GM12878 (cell line): ENCODE results near the gene RALGPS1. TPM values are rescaled to one million over a fixed set of nuclear protein-coding genes. Genes with fewer than 3 reads are reported as not detected.

Experiments used
- ATAC-seq: fragments of 200-7000 bp; cut with Tn5 transposase; 3 replicates; pipeline ENCODE4 v1.9.1; 2020; ENCODE audit warnings: mild to moderate bottlenecking, moderate library complexity
- BruUV-seq: library from RNA; stranded (reverse); fragments of 400-500 nt; replicated peaks from 2 replicates; lab custom pipeline; 2021; lab: Mats Ljungman, UMichigan
- CTCF ChIA-PET: fragments of 300-600 bp; sonication (Branson Sonifier 250); formaldehyde crosslinking; extraction: SDS; loops from one replicate; lab custom pipeline; 2021; ENCODE audit warnings: inconsistent platforms; lab: Yijun Ruan, JAX
- POLR2A ChIA-PET: fragments of 350-600 bp; formaldehyde crosslinking; extraction: SDS; loops from one replicate; lab custom pipeline; 2021; ENCODE audit warnings: inconsistent platforms; lab: Charles Lee
- RAD21 ChIA-PET: fragments of 300-600 bp; sonication (Branson Sonifier 250); formaldehyde crosslinking; loops from one replicate; lab custom pipeline; 2023; ENCODE audit warnings: antibody characterized with exemption; ENCODE audit not compliant: unreplicated experiment; lab: Charles Lee
- SMC1A ChIA-PET: fragments of 300-600 bp; sonication (Branson Sonifier 250); formaldehyde crosslinking; loops from one replicate; lab custom pipeline; 2023; ENCODE audit not compliant: unreplicated experiment, uncharacterized antibody; lab: Charles Lee
- DNase-seq: peaks from one replicate; pipeline ENCODE4 v3.0.0-alpha.2; 2011; ENCODE audit warnings: low read depth, low spot score
- FAIRE-seq: peaks from 3 replicates; lab custom pipeline; 2011; peaks lifted over from hg19 to GRCh38; lab: Jason Lieb, UNC
- H2AFZ ChIP-seq: 2 replicates; pipeline ENCODE4 v1.6.0; 2011; ENCODE audit warnings: low read depth, low read length, control low read depth; ENCODE audit not compliant: control insufficient read depth
- H3K27ac ChIP-seq: 2 replicates; pipeline ENCODE4 v1.5.1; 2011; ENCODE audit warnings: control low read depth; ENCODE audit not compliant: control insufficient read depth, insufficient read depth
- H3K27me3 ChIP-seq, 2 experiments: replicated peaks in 1 of 2; 2 replicates each; pipeline versions ENCODE4 v1.6.0 to v1.6.1; 2011; ENCODE audit warnings: low read length in 1 of 2; ENCODE audit not compliant: control insufficient read depth in 2 of 2, insufficient read depth in 2 of 2
- H3K36me3 ChIP-seq, 2 experiments: 2 replicates each; pipeline ENCODE4 v1.5.1; 2011; ENCODE audit warnings: low read length in 1 of 2; ENCODE audit not compliant: control insufficient read depth in 2 of 2, insufficient read depth in 2 of 2
- H3K4me1 ChIP-seq: 2 replicates; pipeline ENCODE4 v1.6.1; 2011; ENCODE audit warnings: mild to moderate bottlenecking, low read length, moderate library complexity, mixed read lengths; ENCODE audit not compliant: control insufficient read depth, insufficient read depth
- H3K4me2 ChIP-seq: 2 replicates; pipeline ENCODE4 v1.6.0; 2011; ENCODE audit warnings: control low read depth; ENCODE audit not compliant: control insufficient read depth, insufficient read depth
- H3K4me3 ChIP-seq: fragments of 200-600 bp; sonication (generic); 2 replicates; pipeline ENCODE4 v1.5.1; 2016
- H3K79me2 ChIP-seq: 2 replicates; pipeline ENCODE4 v1.6.0; 2011; ENCODE audit warnings: low read length; ENCODE audit not compliant: control insufficient read depth, insufficient read depth
- H3K9ac ChIP-seq: 2 replicates; pipeline ENCODE4 v1.8.0; 2011; ENCODE audit warnings: low read length, control low read depth, mixed read lengths; ENCODE audit not compliant: control insufficient read depth, insufficient read depth
- H3K9me3 ChIP-seq: replicated peaks from 3 replicates; pipeline ENCODE4 v1.5.1; 2011; ENCODE audit warnings: mild to moderate bottlenecking, low read length; ENCODE audit not compliant: control insufficient read depth, insufficient read depth
- H4K20me1 ChIP-seq: 2 replicates; pipeline ENCODE4 v1.6.0; 2011; ENCODE audit not compliant: control insufficient read depth, insufficient read depth
- E4F1 ChIP-seq: fragments of 450-650 bp; IDR thresholded peaks from 2 replicates; pipeline ENCODE4 v1.6.1; 2018; ENCODE audit warnings: borderline replicate concordance, mild to moderate bottlenecking; ENCODE audit not compliant: partially characterized antibody
- EED ChIP-seq: sonication (generic); IDR thresholded peaks from 2 replicates; pipeline ENCODE4 v1.6.1; 2016; ENCODE audit warnings: antibody characterized with exemption, low read depth
- GABPA ChIP-seq: IDR thresholded peaks from 2 replicates; pipeline ENCODE4 v1.6.1; 2014; ENCODE audit warnings: antibody characterized with exemption, low read depth, mild to moderate bottlenecking, inconsistent platforms
- KAT2A ChIP-seq: conservative IDR thresholded peaks from 2 replicates; pipeline ENCODE4 v1.6.1; 2011; ENCODE audit warnings: low read depth, low read length; ENCODE audit not compliant: control insufficient read depth
- MYB ChIP-seq: fragments of 150-350 bp; IDR thresholded peaks from 2 replicates; pipeline ENCODE4 v1.6.1; 2014; ENCODE audit warnings: mild to moderate bottlenecking, low read depth, low read length, borderline replicate concordance
- POLR2A ChIP-seq: IDR thresholded peaks from 2 replicates; pipeline ENCODE4 v1.6.1; 2011; ENCODE audit warnings: low read depth, mild to moderate bottlenecking, low read length
- WRNIP1 ChIP-seq: IDR thresholded peaks from 2 replicates; pipeline ENCODE4 v1.6.1; 2011; ENCODE audit warnings: low read depth, low read length, improper control_type of control experiment, borderline replicate concordance
- WGBS: methylation state at CpG from one replicate; pipeline ENCODE4 v1.1.6; 2016; ENCODE audit warnings: low lambda C conversion rate; ENCODE audit not compliant: insufficient replicate concordance, insufficient coverage; ENCODE audit errors: missing lambda C conversion rate; 5-methylcytosine and 5-hydroxymethylcytosine counted together
- in situ Hi-C: fragments of 300-500 bp; cut with MboI; formaldehyde crosslinking; loops from 9 replicates; pipeline ENCODE4 v1.14.3; 2018; ENCODE audit warnings: mixed read lengths
- intact Hi-C: fragments of 100-400 bp; cut with micrococcal nuclease; formaldehyde crosslinking; loops from one replicate; pipeline ENCODE4 v1.14.2; 2022; ENCODE audit not compliant: unreplicated experiment
- polyA plus RNA-seq, 11 experiments: library from polyadenylated mRNA; depleted of rRNA in 4 of 11; unstranded in 6 of 11; stranded (reverse) in 5 of 11; fragments of >200 nt; fragmentation: Nextera tagmentation in 4 of 11; fragmentation: Illumina TruSeq in 1 of 11; extraction: Ambion mirVana in 4 of 11; extraction: Trizol in 1 of 11; gene quantifications; 1 replicate in 1 of 11; 2 replicates in 10 of 11; pipeline versions ENCODE4 v1.2.1 to v1.2.3, GENCODE V29; 2011 to 2016; ENCODE audit warnings: inconsistent platforms in 2 of 11, missing spikeins in 2 of 11, low read depth in 1 of 11
- total RNA-seq, 4 experiments: library from RNA; depleted of rRNA in 3 of 4; stranded (reverse); fragments of >200 nt in 3 of 4; fragmentation: Illumina TruSeq in 1 of 4; extraction: Trizol in 1 of 4; gene quantifications; 2 replicates each; pipeline versions ENCODE4 v1.2.1 to v1.2.3, GENCODE V29; 2013 to 2021

Gene RALGPS1
- total and polyA plus RNA-seq, 10 of the 15 experiments (the other 5 are each of a cell fraction or from before 2014, with no cell fraction given), result 0.13 to 5.6 (median 2.7) TPM

GRCh38 chr9:127163409-127163808 lies 248.8 kb downstream of the RALGPS1 start (continued):
- TF ChIP-seq EED, result peak; percentile 32; the same call in 1 of the 2 replicates

GRCh38 chr9:127165116-127165515 lies 250.5 kb downstream of the RALGPS1 start:
- H3K79me2 ChIP-seq, result no peaks in the 10 kb centered on the region
- 79% methylated on average over 4 of the region's 4 CpGs for WGBS
- no peak overlapping the region for H3K9ac ChIP-seq
- in situ Hi-C loops (no loop called here), intact Hi-C loops (loop anchor here (5.0 kb wide), 2 partner anchors 48 to 178 kb away; no protein-coding TSS in a partner anchor)
- ATAC-seq, result no peak
- ChIA-PET RAD21 (interaction anchor here (1.0 to 16.8 kb wide), 15 partner anchors 10 to 232 kb away, joined by 3 to 515 read pairs (median 30); partner anchors contain the start of genes ANGPTL2 and SLC2A8), SMC1A (interaction anchor here (0.8 to 28.4 kb wide), 19 partner anchors 11 to 224 kb away, joined by 3 to 812 read pairs (median 10); no protein-coding TSS in a partner anchor), POLR2A (interaction anchor here (0.7 to 12.4 kb wide), 7 partner anchors 10 to 201 kb away, joined by 5 to 270 read pairs (median 23); no protein-coding TSS in a partner anchor)
- H4K20me1 ChIP-seq, result no peaks in the 10 kb centered on the region
- H3K27ac ChIP-seq, result no peak overlapping the region
- H3K27me3 ChIP-seq, result no peaks in the 10 kb centered on the region
- no peak overlapping the region for H2AFZ ChIP-seq
- H3K36me3 ChIP-seq, result no peaks in the 10 kb centered on the region; a peak in 1 of 4 replicates
- no peak overlapping the region for H3K4me3 ChIP-seq
- no peak for FAIRE-seq
- no peaks in the 10 kb centered on the region for H3K9me3 ChIP-seq
- BruUV-seq, result no TSS peak
- no peak overlapping the region for H3K4me2 ChIP-seq
- no peak for DNase-seq
- no peak for TF ChIP-seq GABPA
- TF ChIP-seq E4F1, result no peak
- no peak for TF ChIP-seq POLR2A
- no peak for TF ChIP-seq WRNIP1
- no peak for TF ChIP-seq MYB
- TF ChIP-seq KAT2A, result no peak
- TF ChIP-seq, all 136 proteins: peak for 0
- CTCF ChIA-PET, result interaction anchor here (1.0 to 6.9 kb wide), 11 partner anchors 9 to 224 kb away, joined by 3 to 174 read pairs (median 20); no protein-coding TSS in a partner anchor
- H3K4me1 ChIP-seq, result peaks cover 36% of the 10 kb centered on the region
